ENCODE results near the gene TRMT11.
"Not testable (repeated sequence)": the region's sequence is repeated elsewhere in the genome, so short reads cannot be mapped to it uniquely, and the experiment has no call there.

Gene TRMT11

GRCh38 chr6:126056355-126057004 is 70.1 kb downstream of the TRMT11 start:
- H3K9me3 Mint-ChIP-seq: no peaks in the 10 kb centered on the region
- no peaks in the 10 kb centered on the region for H3K4me1 Mint-ChIP-seq
- DNase-seq (no peak), ATAC-seq (replicated peaks) (no peak)
- no peak overlapping the region for H3K27ac Mint-ChIP-seq
- H3K4me3 Mint-ChIP-seq: no peak overlapping the region
- H3K27me3 Mint-ChIP-seq: no peaks in the 10 kb centered on the region
- peaks cover 32 to 55% of the 10 kb centered on the region in 2 donors for H3K36me3 Mint-ChIP-seq

GRCh38 chr6:126058085-126058484 is 71.7 kb downstream of the TRMT11 start:
- H3K36me3 Mint-ChIP-seq: peaks cover 32 to 52% of the 10 kb centered on the region in 2 donors

GRCh38 chr6:126060400-126060799 is 74.1 kb downstream of the TRMT11 start:
- H3K36me3 Mint-ChIP-seq: peaks cover 38 to 48% of the 10 kb centered on the region in 2 donors
- H3K27me3 Mint-ChIP-seq: no peaks in the 10 kb centered on the region
- ATAC-seq (replicated peaks) (no peak), DNase-seq (no peak)
- no peaks in the 10 kb centered on the region for H3K9me3 Mint-ChIP-seq
- H3K4me3 Mint-ChIP-seq: no peak overlapping the region
- peaks cover 0 to 6% of the 10 kb centered on the region in 2 donors for H3K4me1 Mint-ChIP-seq
- no peak overlapping the region for H3K27ac Mint-ChIP-seq

More at GRCh38 chr6:126058085-126058484, 71.7 kb downstream of the TRMT11 start:
- H3K9me3 Mint-ChIP-seq; DNase-seq; H3K27ac Mint-ChIP-seq; H3K4me1 Mint-ChIP-seq; H3K27me3 Mint-ChIP-seq; ATAC-seq (replicated peaks); H3K4me3 Mint-ChIP-seq: not testable (repeated sequence)

- no peaks in the 10 kb centered on the region for H3K27me3 Mint-ChIP-seq
- peaks cover 0 to 2% of the 10 kb centered on the region in 2 donors for H3K9me3 Mint-ChIP-seq
- no peak overlapping the region for H3K4me3 Mint-ChIP-seq
- DNase-seq (no peak), ATAC-seq (replicated peaks) (peak; percentile 60 to 61)
- H3K4me1 Mint-ChIP-seq: peaks cover 0 to 6% of the 10 kb centered on the region in 2 donors
- no peak overlapping the region for H3K27ac Mint-ChIP-seq
- peaks cover 30 to 51% of the 10 kb centered on the region in 2 donors for H3K36me3 Mint-ChIP-seq
These were observed 77.3 kb downstream of the TRMT11 start for GRCh38 chr6:126063512-126064146.

GRCh38 chr6:126064257-126064747 is 78.0 kb downstream of the TRMT11 start:
- Mint-ChIP-seq H3K4me3 (no peak overlapping the region), H3K36me3 (peaks cover 26 to 53% of the 10 kb centered on the region in 2 donors), H3K4me1 (peaks cover 0 to 6% of the 10 kb centered on the region in 2 donors), H3K9me3 (peaks cover 0 to 2% of the 10 kb centered on the region in 2 donors), H3K27me3 (no peaks in the 10 kb centered on the region), H3K27ac (no peak overlapping the region)
- DNase-seq (no peak), ATAC-seq (replicated peaks) (no peak)

GRCh38 chr6:126064748-126065401 is 78.5 kb downstream of the TRMT11 start:
- peaks cover 0 to 2% of the 10 kb centered on the region in 2 donors for H3K9me3 Mint-ChIP-seq
- H3K4me3 Mint-ChIP-seq: no peak overlapping the region
- no peaks in the 10 kb centered on the region for H3K27me3 Mint-ChIP-seq
- H3K36me3 Mint-ChIP-seq: peaks cover 26 to 54% of the 10 kb centered on the region in 2 donors
- DNase-seq (no peak), ATAC-seq (replicated peaks) (no peak)
- no peak overlapping the region for H3K27ac Mint-ChIP-seq
- H3K4me1 Mint-ChIP-seq: peaks cover 0 to 6% of the 10 kb centered on the region in 2 donors

- DNase-seq (no peak), ATAC-seq (replicated peaks) (no peak)
- Mint-ChIP-seq H3K4me1 (peaks cover 0 to 6% of the 10 kb centered on the region in 2 donors), H3K9me3 (peaks cover 0 to 2% of the 10 kb centered on the region in 2 donors), H3K4me3 (no peak overlapping the region), H3K27ac (peak overlapping the region; percentile 47), H3K27me3 (no peaks in the 10 kb centered on the region), H3K36me3 (peaks cover 21 to 52% of the 10 kb centered on the region in 2 donors)
These were observed 80.0 kb downstream of the TRMT11 start for GRCh38 chr6:126066053-126067048.

- H3K4me3 Mint-ChIP-seq: no peak overlapping the region
- H3K27ac Mint-ChIP-seq: no peak overlapping the region
- no peaks in the 10 kb centered on the region for H3K27me3 Mint-ChIP-seq
- ATAC-seq (replicated peaks): no peak
- peaks cover 0 to 6% of the 10 kb centered on the region in 2 donors for H3K4me1 Mint-ChIP-seq
- DNase-seq: no peak
- peaks cover 0 to 2% of the 10 kb centered on the region in 2 donors for H3K9me3 Mint-ChIP-seq
- H3K36me3 Mint-ChIP-seq: peaks cover 16 to 46% of the 10 kb centered on the region in 2 donors
These were observed 80.7 kb downstream of the TRMT11 start for GRCh38 chr6:126067073-126067472.

- peaks cover 15 to 47% of the 10 kb centered on the region in 2 donors for H3K36me3 Mint-ChIP-seq
These were observed 83.1 kb downstream of the TRMT11 start for GRCh38 chr6:126069449-126069848.

GRCh38 chr6:126071000-126071647 is 84.8 kb downstream of the TRMT11 start:
- no peak for DNase-seq
- peaks cover 15 to 41% of the 10 kb centered on the region in 2 donors for H3K36me3 Mint-ChIP-seq
- H3K4me1 Mint-ChIP-seq: no peaks in the 10 kb centered on the region
- H3K9me3 Mint-ChIP-seq: peaks cover 0 to 2% of the 10 kb centered on the region in 2 donors
- H3K4me3 Mint-ChIP-seq: no peak overlapping the region
- ATAC-seq (replicated peaks): no peak
- H3K27me3 Mint-ChIP-seq: no peaks in the 10 kb centered on the region
- H3K27ac Mint-ChIP-seq: no peak overlapping the region

More at GRCh38 chr6:126069449-126069848, 83.1 kb downstream of the TRMT11 start:
- no peak for DNase-seq
- no peak for ATAC-seq (replicated peaks)
- no peaks in the 10 kb centered on the region for H3K27me3 Mint-ChIP-seq
- no peak overlapping the region for H3K4me3 Mint-ChIP-seq
- H3K9me3 Mint-ChIP-seq: peaks cover 0 to 2% of the 10 kb centered on the region in 2 donors
- H3K4me1 Mint-ChIP-seq: no peaks in the 10 kb centered on the region
- no peak overlapping the region for H3K27ac Mint-ChIP-seq

GRCh38 chr6:126072172-126072571 is 85.8 kb downstream of the TRMT11 start:
- H3K27ac Mint-ChIP-seq: no peak overlapping the region
- H3K4me3 Mint-ChIP-seq: no peak overlapping the region
- no peaks in the 10 kb centered on the region for H3K9me3 Mint-ChIP-seq
- H3K36me3 Mint-ChIP-seq: peaks cover 17 to 37% of the 10 kb centered on the region in 2 donors
- no peak for ATAC-seq (replicated peaks)
- H3K4me1 Mint-ChIP-seq: no peaks in the 10 kb centered on the region
- DNase-seq: no peak
- no peaks in the 10 kb centered on the region for H3K27me3 Mint-ChIP-seq

- H3K9me3 Mint-ChIP-seq: no peaks in the 10 kb centered on the region
- ATAC-seq (replicated peaks) (no peak), DNase-seq (no peak)
- peaks cover 17 to 37% of the 10 kb centered on the region in 2 donors for H3K36me3 Mint-ChIP-seq
- no peak overlapping the region for H3K27ac Mint-ChIP-seq
- H3K27me3 Mint-ChIP-seq: no peaks in the 10 kb centered on the region
- no peak overlapping the region for H3K4me3 Mint-ChIP-seq
- H3K4me1 Mint-ChIP-seq: no peaks in the 10 kb centered on the region
These were observed 86.5 kb downstream of the TRMT11 start for GRCh38 chr6:126072834-126073233.

- Mint-ChIP-seq H3K9me3 (no peaks in the 10 kb centered on the region), H3K4me3 (no peak overlapping the region), H3K4me1 (no peaks in the 10 kb centered on the region), H3K36me3 (peaks cover 17 to 28% of the 10 kb centered on the region in 2 donors), H3K27ac (no peak overlapping the region), H3K27me3 (no peaks in the 10 kb centered on the region)
- ATAC-seq (replicated peaks) (no peak), DNase-seq (no peak)
These were observed 89.2 kb downstream of the TRMT11 start for GRCh38 chr6:126075335-126076071.

Data from stimulated activated naive B cell treated with anti-CD40 and anti-IgM and Interleukin-4, amounts not matched to agents 10 μg/mL and 1 μg/mL and 100 μg/mL, for 72 hours (primary cell).